H9 (cell line): ENCODE results near the gene MRPL51. TPM values are rescaled to one million over a fixed set of nuclear protein-coding genes. Genes with fewer than 3 reads are reported as not detected.
A peak's percentile ranks its signal among the peaks of the same experiment; 100 is the strongest.

Experiments used
- DNase-seq: peaks from one replicate; pipeline ENCODE4 v3.0.0-alpha.2; 2017
- H2AFZ ChIP-seq: one replicate; pipeline ENCODE4 v1.6.1; 2013; ENCODE audit warnings: mild to moderate bottlenecking, low read length, control low read depth, moderate library complexity
- H2AK5ac ChIP-seq: 2 replicates; pipeline ENCODE4 v1.6.1; 2013; ENCODE audit warnings: low read length, control low read depth, mixed read lengths; ENCODE audit not compliant: insufficient read length
- H2BK120ac ChIP-seq: one replicate; pipeline ENCODE4 v1.6.1; 2013; ENCODE audit warnings: low read depth, mild to moderate bottlenecking, low read length, control low read depth, inconsistent platforms; ENCODE audit not compliant: poor library complexity, severe bottlenecking
- H2BK12ac ChIP-seq: 2 replicates; pipeline ENCODE4 v1.6.1; 2013; ENCODE audit warnings: low read length, control low read depth, mixed read lengths, low read depth; ENCODE audit not compliant: insufficient read length
- H2BK15ac ChIP-seq: 2 replicates; pipeline ENCODE4 v1.6.1; 2013; ENCODE audit warnings: low read depth, low read length, control low read depth
- H2BK20ac ChIP-seq: one replicate; pipeline ENCODE4 v1.6.1; 2013; ENCODE audit warnings: low read depth, mild to moderate bottlenecking, low read length, control low read depth, inconsistent platforms; ENCODE audit not compliant: poor library complexity, severe bottlenecking
- H2BK5ac ChIP-seq: 2 replicates; pipeline ENCODE4 v1.6.1; 2013; ENCODE audit warnings: low read length, control low read depth, mixed read lengths; ENCODE audit not compliant: insufficient read length
- H3K14ac ChIP-seq: 2 replicates; pipeline ENCODE4 v1.6.1; 2013; ENCODE audit warnings: low read length, control low read depth; ENCODE audit not compliant: insufficient read depth
- H3K18ac ChIP-seq: 2 replicates; pipeline ENCODE4 v1.6.1; 2013; ENCODE audit warnings: low read depth, mild to moderate bottlenecking, mixed read lengths, low read length, control low read depth; ENCODE audit not compliant: insufficient read length
- H3K23ac ChIP-seq: 2 replicates; pipeline ENCODE4 v1.6.1; 2013; ENCODE audit warnings: low read length, control low read depth, mixed read lengths, low read depth; ENCODE audit not compliant: insufficient read length
- H3K23me2 ChIP-seq: 2 replicates; pipeline ENCODE4 v1.6.1; 2013; ENCODE audit warnings: low read depth, mild to moderate bottlenecking, mixed read lengths, low read length, control low read depth; ENCODE audit not compliant: insufficient read length, poor library complexity, severe bottlenecking
- H3K27ac ChIP-seq: 2 replicates; pipeline ENCODE4 v1.5.1; 2013; ENCODE audit warnings: low read length, control low read depth, mixed read lengths, low read depth; ENCODE audit not compliant: insufficient read length
- H3K27me3 ChIP-seq: 2 replicates; pipeline ENCODE4 v1.6.1; 2013; ENCODE audit warnings: low read length, control low read depth, inconsistent platforms; ENCODE audit not compliant: insufficient read depth
- H3K4ac ChIP-seq: 2 replicates; pipeline ENCODE4 v1.6.1; 2013; ENCODE audit warnings: low read depth, mild to moderate bottlenecking, control low read depth, inconsistent platforms, low read length, moderate library complexity
- H3K4me1 ChIP-seq: 2 replicates; pipeline ENCODE4 v1.6.1; 2013; ENCODE audit warnings: low read length, control low read depth, inconsistent platforms; ENCODE audit not compliant: insufficient read depth
- H3K4me2 ChIP-seq: 2 replicates; pipeline ENCODE4 v1.6.1; 2013; ENCODE audit warnings: low read length, control low read depth, mixed read lengths; ENCODE audit not compliant: insufficient read length, insufficient read depth
- H3K56ac ChIP-seq: 2 replicates; pipeline ENCODE4 v1.6.1; 2013; ENCODE audit warnings: low read depth, mild to moderate bottlenecking, mixed read lengths, low read length, control low read depth; ENCODE audit not compliant: insufficient read length
- H3K79me1 ChIP-seq: 2 replicates; pipeline ENCODE4 v1.6.1; 2013; ENCODE audit warnings: low read depth, mild to moderate bottlenecking, moderate library complexity, low read length, control low read depth, inconsistent platforms; ENCODE audit not compliant: insufficient read depth, poor library complexity, severe bottlenecking
- H3K79me2 ChIP-seq: 2 replicates; pipeline ENCODE4 v1.6.1; 2013; ENCODE audit warnings: low read length, control low read depth, inconsistent platforms; ENCODE audit not compliant: insufficient read depth
- H3K9ac ChIP-seq: 2 replicates; pipeline ENCODE4 v1.6.1; 2013; ENCODE audit warnings: low read length, control low read depth, mixed read lengths; ENCODE audit not compliant: insufficient read length; ENCODE audit errors: extremely low read depth
- H3K9me3 ChIP-seq: one replicate; pipeline ENCODE4 v1.6.1; 2013; ENCODE audit warnings: low read depth, low read length, inconsistent platforms; ENCODE audit not compliant: control insufficient read depth
- H3T11ph ChIP-seq: one replicate; pipeline ENCODE4 v1.6.1; 2013; ENCODE audit warnings: mild to moderate bottlenecking, low read length, control low read depth, inconsistent platforms
- H4K20me1 ChIP-seq: one replicate; pipeline ENCODE4 v1.6.1; 2013; ENCODE audit not compliant: control insufficient read depth, insufficient read length, insufficient read depth
- H4K5ac ChIP-seq: 2 replicates; pipeline ENCODE4 v1.6.1; 2013; ENCODE audit warnings: low read depth, mild to moderate bottlenecking, mixed read lengths, low read length, control low read depth; ENCODE audit not compliant: insufficient read length
- H4K8ac ChIP-seq: replicated peaks from 2 replicates; pipeline ENCODE4 v1.6.1; 2013; ENCODE audit warnings: low read length, control low read depth, mixed read lengths, low read depth; ENCODE audit not compliant: insufficient read length
- H4K91ac ChIP-seq: 2 replicates; pipeline ENCODE4 v1.6.1; 2013; ENCODE audit warnings: low read depth, mild to moderate bottlenecking, moderate library complexity, mixed read lengths, low read length, control low read depth; ENCODE audit not compliant: insufficient read length
- H3K27ac Mint-ChIP-seq, 3 experiments: 2 replicates in 2 of 3; 3 replicates in 1 of 3; pipeline ENCODE4 v1.8.0; 2020 to 2021; ENCODE audit warnings: mixed read lengths in 3 of 3, mild to moderate bottlenecking in 1 of 3, moderate library complexity in 1 of 3
- H3K27me3 Mint-ChIP-seq: 2 replicates; pipeline ENCODE4 v1.8.0; 2021; ENCODE audit warnings: low read depth, mild to moderate bottlenecking, moderate library complexity, mixed read lengths
- H3K36me3 Mint-ChIP-seq, 3 experiments: 2 replicates in 2 of 3; 3 replicates in 1 of 3; pipeline ENCODE4 v1.8.0; 2020 to 2021; ENCODE audit warnings: low read depth in 3 of 3, mixed read lengths in 3 of 3; ENCODE audit not compliant: insufficient read depth in 1 of 3
- H3K4me1 Mint-ChIP-seq, 2 experiments: 2 replicates each; pipeline ENCODE4 v1.8.0; 2020; ENCODE audit warnings: mixed read lengths in 2 of 2
- H3K4me3 Mint-ChIP-seq, 2 experiments: 2 replicates in 1 of 2; 3 replicates in 1 of 2; pipeline ENCODE4 v1.8.0; 2020 to 2021; ENCODE audit warnings: mild to moderate bottlenecking in 2 of 2, mixed read lengths in 2 of 2, moderate library complexity in 1 of 2
- H3K9me3 Mint-ChIP-seq, 2 experiments: 2 replicates in 1 of 2; 3 replicates in 1 of 2; pipeline ENCODE4 v1.8.0; 2020; ENCODE audit warnings: mild to moderate bottlenecking in 2 of 2, mixed read lengths in 2 of 2, moderate library complexity in 1 of 2
- CTCF ChIP-seq: fragments of 200-600 bp; sonication (generic); conservative IDR thresholded peaks from 3 replicates; pipeline ENCODE4 v1.8.0; 2021; ENCODE audit warnings: antibody characterized with exemption, mild to moderate bottlenecking
- WGBS: extraction: QIAGEN DNeasy Blood & Tissue Kit; methylation state at CpG from one replicate; pipeline ENCODE4 v1.1.7; 2013; ENCODE audit warnings: missing lambda C conversion rate, low lambda C conversion rate, mixed read lengths; ENCODE audit not compliant: insufficient read length; ENCODE audit errors: extremely low coverage; 5-methylcytosine and 5-hydroxymethylcytosine counted together
- total RNA-seq: library from RNA; stranded (reverse); gene quantifications from 2 replicates; pipeline ENCODE4 v1.2.1, GENCODE V29; 2021

MRPL51 gene
- total RNA-seq, 1 experiment from 2014 or later = 329 TPM

GRCh38 chr12:6469092-6469491, 24.0 kb downstream of the MRPL51 start:
- no peaks in the 10 kb centered on the region for H3K9me3 ChIP-seq
- Mint-ChIP-seq H3K27ac (no peak overlapping the region), H3K27me3 (peaks cover 18% of the 10 kb centered on the region), H3K36me3 (peaks cover 20 to 35% (median 24%) of the 10 kb centered on the region in 3 experiments), H3K9me3 (no peaks in the 10 kb centered on the region; a peak in 2 of 5 replicates), H3K4me3 (peak overlapping the region; percentile 83 to 89; a peak in 3 of 5 replicates), H3K4me1 (peaks cover 18 to 23% of the 10 kb centered on the region in 2 experiments)
- H3K14ac ChIP-seq = no peak overlapping the region
- H3K23me2 ChIP-seq = peaks cover 6% of the 10 kb centered on the region
- H2BK20ac ChIP-seq = no peak overlapping the region
- H3K18ac ChIP-seq = no peak overlapping the region
- TF ChIP-seq CTCF = no peak
- no peak overlapping the region for H2BK15ac ChIP-seq
- DNase-seq = no peak
- no peak overlapping the region for H2AK5ac ChIP-seq
- H3K79me1 ChIP-seq = no peaks in the 10 kb centered on the region
- no peak overlapping the region for H3K4ac ChIP-seq
- H2BK12ac ChIP-seq = no peak overlapping the region
- no CpG with 5 or more reads among the region's 6 CpGs for WGBS
- H4K91ac ChIP-seq = no peak overlapping the region
- no peak overlapping the region for H2AFZ ChIP-seq
- no peak overlapping the region for H4K5ac ChIP-seq
- H3K4me2 ChIP-seq = no peak overlapping the region
- no peak overlapping the region for H3K23ac ChIP-seq
- H3K9ac ChIP-seq = no peak overlapping the region
- H3K56ac ChIP-seq = no peak overlapping the region
- H2BK5ac ChIP-seq = no peak overlapping the region
- no peak overlapping the region for H3T11ph ChIP-seq
- H3K27ac ChIP-seq = no peak overlapping the region
- H3K4me1 ChIP-seq = no peaks in the 10 kb centered on the region
- H3K27me3 ChIP-seq = no peaks in the 10 kb centered on the region
- no peaks in the 10 kb centered on the region; the same call in 1 of the 2 replicates for H3K79me2 ChIP-seq
- H4K20me1 ChIP-seq = no peaks in the 10 kb centered on the region
- no peak overlapping the region for H2BK120ac ChIP-seq
- no peak overlapping the region for H4K8ac ChIP-seq
